GM12892 (cell line): ENCODE results near the gene CACNG5.

Experiments
- POLR2A ChIP-seq: IDR thresholded peaks from 2 replicates; pipeline ENCODE4 v1.6.1; 2011; ENCODE audit warnings: low read depth, low read length, control low read depth
- POLR2AphosphoS5 ChIP-seq: IDR thresholded peaks from 2 replicates; pipeline ENCODE4 v1.6.1; 2011; ENCODE audit warnings: low read depth, low read length, control low read depth
- TAF1 ChIP-seq: IDR thresholded peaks from 2 replicates; pipeline ENCODE4 v1.6.1; 2011; ENCODE audit warnings: low read depth, mild to moderate bottlenecking, control low read depth, low read length, borderline replicate concordance

DNA sequence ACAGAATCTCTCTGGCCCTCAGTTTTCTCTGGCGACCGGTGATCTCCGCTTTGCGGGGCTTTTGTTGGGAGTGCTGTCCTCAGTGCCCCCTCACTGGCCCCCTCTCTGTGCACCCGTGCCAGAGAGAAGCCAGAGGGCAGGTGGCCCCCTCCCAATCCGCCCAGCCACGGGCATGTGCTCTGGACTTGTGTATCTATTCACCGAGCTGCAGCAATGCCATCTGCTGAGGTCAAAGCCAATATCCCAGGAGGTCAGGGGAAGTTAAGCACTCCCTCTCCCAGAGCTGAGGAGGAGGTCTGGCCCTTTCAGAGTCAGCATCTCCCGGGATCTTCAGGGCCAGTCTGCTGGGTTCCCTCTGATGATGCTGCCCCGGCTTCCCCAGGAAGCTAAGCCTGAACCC lies 5.1 kb downstream of the CACNG5 start:
- TF ChIP-seq POLR2A (no peak), TAF1 (no peak), POLR2AphosphoS5 (no peak)
